ENCODE results near the gene POLRMT. TPM values are rescaled to one million over a fixed set of nuclear protein-coding genes. Genes with fewer than 3 reads are reported as not detected.

Gene POLRMT
- total RNA-seq, 1 donor, result 25.5 TPM

DNA sequence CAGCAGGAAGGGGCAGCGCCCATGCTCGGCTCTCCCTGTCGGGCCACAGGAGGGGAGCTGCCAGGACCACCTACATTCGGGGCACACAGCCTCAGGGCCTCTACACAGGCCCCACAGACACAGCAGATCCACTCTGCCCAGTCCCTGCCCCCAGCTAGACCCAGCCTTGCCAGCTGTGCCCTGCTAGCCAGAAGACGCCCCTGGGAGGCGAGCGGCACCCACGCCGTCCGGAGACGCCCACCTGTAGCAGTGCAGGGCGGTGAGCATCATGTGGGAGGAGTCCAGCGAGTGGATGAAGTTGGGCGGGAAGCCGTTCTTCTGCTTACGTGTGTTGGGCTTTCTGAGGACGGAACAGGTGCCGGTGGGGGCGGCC lies 15.1 kb downstream of the POLRMT start:
- TF ChIP-seq, protein P1, sequence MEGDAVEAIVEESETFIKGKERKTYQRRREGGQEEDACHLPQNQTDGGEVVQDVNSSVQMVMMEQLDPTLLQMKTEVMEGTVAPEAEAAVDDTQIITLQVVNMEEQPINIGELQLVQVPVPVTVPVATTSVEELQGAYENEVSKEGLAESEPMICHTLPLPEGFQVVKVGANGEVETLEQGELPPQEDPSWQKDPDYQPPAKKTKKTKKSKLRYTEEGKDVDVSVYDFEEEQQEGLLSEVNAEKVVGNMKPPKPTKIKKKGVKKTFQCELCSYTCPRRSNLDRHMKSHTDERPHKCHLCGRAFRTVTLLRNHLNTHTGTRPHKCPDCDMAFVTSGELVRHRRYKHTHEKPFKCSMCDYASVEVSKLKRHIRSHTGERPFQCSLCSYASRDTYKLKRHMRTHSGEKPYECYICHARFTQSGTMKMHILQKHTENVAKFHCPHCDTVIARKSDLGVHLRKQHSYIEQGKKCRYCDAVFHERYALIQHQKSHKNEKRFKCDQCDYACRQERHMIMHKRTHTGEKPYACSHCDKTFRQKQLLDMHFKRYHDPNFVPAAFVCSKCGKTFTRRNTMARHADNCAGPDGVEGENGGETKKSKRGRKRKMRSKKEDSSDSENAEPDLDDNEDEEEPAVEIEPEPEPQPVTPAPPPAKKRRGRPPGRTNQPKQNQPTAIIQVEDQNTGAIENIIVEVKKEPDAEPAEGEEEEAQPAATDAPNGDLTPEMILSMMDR (IDR thresholded peaks at IDR 0.05; ENCODE audit: insufficient read depth, low read depth, low read length), result no peak

DNA sequence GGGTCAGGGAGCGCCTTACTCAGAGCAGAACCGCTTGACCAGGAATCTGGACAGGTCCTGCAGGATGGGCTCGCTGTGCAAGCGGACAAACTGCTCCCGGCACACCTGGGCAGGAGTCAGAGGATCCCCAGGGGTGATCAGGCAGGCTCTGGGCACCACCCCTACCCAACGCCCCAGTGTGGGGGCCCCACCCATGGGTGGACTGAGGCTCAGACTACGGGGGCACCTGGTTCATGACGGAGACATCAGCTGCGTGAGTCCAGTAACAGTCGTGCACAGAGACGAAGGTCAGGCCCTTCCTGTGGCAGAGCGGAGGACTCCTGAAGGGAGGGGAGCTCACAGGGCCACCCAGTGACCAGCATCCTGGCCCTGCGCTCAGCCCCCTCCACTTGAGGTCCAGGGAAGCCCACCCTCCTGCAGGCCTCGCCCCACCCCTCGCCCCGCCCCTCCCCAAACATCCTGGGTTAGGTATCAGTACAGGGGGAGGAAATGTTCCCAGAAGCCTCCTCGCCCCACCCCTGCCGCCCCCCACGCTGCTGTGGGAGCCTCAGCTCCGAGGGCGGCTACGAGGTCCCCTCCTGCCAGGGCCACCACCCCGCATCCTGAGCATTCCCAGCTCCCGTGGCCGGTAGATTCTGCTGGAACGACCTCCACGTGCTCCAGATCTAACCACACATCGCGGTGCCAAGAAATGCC lies 15.6 kb downstream of the POLRMT start:
- TF ChIP-seq, protein P1 (IDR thresholded peaks at IDR 0.05; ENCODE audit: insufficient read depth, low read depth, low read length), result no peak
- H3K4me3 ChIP-seq (ENCODE audit: low read depth, low read length), result no peak overlapping the region
- no peak for DNase-seq (ENCODE audit: low read depth)

More for the DNA sequence above, 15.1 kb downstream of the POLRMT start:
- no peak for DNase-seq (ENCODE audit: low read depth)
- H3K4me3 ChIP-seq (ENCODE audit: low read depth, low read length), result no peak overlapping the region

DNA sequence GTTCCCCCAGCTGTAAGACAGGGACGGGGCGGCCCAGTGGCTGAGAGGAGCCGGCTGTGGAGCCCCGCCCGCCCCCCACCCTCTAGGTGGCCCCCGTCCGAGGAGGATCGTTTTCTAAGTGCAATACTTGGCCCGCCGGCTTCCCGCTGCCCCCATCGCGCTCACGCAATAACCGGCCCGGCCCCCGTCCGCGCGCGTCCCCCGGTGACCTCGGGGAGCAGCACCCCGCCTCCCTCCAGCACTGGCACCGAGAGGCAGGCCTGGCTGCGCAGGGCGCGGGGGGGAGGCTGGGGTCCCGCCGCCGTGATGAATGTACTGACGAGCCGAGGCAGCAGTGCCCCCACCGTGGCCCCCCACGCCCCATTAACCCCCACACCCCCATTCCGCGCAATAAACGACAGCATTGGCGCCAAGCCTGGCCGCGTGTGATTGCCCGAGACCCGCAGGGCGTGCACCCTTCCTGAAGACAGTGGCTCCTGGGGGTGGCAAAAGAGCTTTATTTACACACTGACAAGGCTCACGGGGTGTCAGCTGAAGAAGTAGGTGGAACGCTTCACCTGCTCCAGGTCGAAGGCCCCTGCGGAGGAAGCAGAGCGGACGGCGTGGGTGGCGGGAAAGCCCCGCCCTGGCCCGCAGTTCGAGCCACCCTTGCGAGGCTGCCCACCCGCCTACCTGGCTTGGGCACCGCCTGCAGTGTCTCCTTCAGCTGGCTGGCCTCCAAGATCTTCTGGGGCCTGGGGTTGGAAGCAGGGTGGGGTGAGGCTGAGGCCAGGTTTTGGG lies 16.4 kb downstream of the POLRMT start:
- TF ChIP-seq, protein P1 (IDR thresholded peaks at IDR 0.05; ENCODE audit: insufficient read depth, low read depth, low read length), result no peak
- no peak for DNase-seq (ENCODE audit: low read depth)
- H3K4me3 ChIP-seq (ENCODE audit: low read depth, low read length), result no peak overlapping the region

DNA sequence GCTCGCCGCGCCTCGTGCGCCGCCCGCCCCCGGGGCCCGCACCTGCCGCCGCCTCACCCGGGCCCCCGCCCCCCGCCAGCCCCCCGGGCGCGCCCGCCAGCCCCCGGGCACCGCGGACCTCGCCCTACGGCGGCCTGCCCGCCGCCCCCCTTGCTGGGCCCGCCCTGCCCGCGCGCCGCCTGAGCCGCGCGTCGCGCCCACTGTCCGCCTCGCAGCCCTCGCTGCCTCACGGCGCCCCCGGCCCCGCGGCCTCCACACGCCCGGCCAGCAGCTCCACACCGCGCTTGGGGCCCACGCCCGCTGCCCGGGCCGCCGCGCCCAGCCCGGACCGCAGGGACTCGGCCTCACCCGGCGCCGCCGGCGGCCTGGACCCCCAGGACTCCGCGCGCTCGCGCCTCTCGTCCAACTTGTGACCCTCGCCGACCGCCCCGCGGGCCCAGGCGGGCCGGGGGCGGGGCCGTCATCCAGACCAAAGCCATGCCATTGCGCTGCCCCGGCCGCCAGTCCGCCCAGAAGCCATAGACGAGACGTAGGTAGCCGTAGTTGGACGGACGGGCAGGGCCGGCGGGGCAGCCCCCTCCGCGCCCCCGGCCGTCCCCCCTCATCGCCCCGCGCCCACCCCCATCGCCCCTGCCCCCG lies 17.2 kb downstream of the POLRMT start:
- no peak for DNase-seq (ENCODE audit: low read depth)
- H3K4me3 ChIP-seq (ENCODE audit: low read depth, low read length), result no peak overlapping the region
- TF ChIP-seq, protein P1 (IDR thresholded peaks at IDR 0.05; ENCODE audit: insufficient read depth, low read depth, low read length), result no peak

DNA sequence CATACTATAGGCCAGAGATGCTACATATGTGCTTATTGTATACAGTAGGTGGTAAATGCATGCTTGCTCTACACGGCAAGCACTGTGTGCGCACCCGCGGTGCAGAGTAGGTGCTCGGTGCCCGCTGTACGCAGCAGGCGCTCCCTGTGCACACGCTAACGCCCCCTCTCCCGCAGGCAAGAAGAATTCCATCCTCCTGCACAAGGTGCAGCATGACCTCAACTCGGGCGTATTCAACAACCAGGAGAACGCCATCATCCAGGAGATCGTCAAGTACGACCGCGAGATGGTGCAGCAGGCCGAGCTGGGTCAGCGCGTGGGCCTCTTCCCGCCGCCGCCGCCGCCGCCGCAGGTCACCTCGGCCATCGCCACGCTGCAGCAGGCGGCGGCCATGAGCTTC lies 17.7 kb downstream of the POLRMT start:
- TF ChIP-seq, protein P1 (IDR thresholded peaks at IDR 0.05; ENCODE audit: insufficient read depth, low read depth, low read length), result no peak
- DNase-seq (ENCODE audit: low read depth), result no peak
- no peak overlapping the region for H3K4me3 ChIP-seq (ENCODE audit: low read depth, low read length)

DNA sequence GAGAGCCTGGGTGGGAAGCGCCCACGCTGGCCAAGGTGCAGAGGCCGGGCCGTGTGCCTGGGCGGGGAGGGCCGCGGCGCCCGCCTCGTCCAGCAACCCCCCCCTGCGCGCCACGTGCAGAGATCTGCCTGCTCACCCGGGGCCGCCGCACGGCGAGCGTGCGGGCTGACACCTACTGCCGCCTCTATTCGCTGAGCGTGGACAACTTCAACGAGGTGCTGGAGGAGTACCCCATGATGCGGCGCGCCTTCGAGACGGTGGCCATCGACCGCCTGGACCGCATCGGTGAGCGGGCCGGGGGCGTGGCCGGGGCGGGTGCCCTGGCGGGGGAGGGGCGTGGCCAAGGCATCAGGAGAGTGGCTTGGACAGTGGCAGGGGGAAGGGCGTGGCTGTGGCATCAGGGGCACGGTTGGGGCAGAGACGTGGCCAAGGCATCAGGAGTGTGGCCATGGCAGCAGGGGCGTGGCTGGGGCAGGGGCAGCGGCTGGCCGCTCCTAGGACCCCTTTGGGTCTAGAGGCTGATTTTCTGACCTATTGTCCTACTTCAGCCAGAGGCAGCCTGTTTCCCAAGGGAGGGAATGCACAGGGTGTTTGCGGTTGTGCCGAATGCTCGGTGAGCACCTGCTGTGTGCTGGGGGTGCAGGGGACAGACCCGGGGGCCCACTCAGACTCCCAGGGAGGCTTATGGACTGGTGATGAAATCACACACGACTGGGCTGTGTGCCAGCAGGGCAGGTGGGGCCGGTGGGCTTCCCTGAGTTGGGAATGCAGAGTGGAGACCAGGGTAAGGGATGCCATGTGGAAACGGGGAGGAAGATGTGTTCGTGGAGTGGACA lies 19.4 kb downstream of the POLRMT start:
- TF ChIP-seq, protein P1 (IDR thresholded peaks at IDR 0.05; ENCODE audit: insufficient read depth, low read depth, low read length), result no peak
- no peak for DNase-seq (ENCODE audit: low read depth)
- H3K4me3 ChIP-seq (ENCODE audit: low read depth, low read length), result no peak overlapping the region

Data from fibroblast of villous mesenchyme (primary cell).